Karpas-422 (cell line): ENCODE data around the gene LAMA5. TPM values are rescaled to one million over a fixed set of nuclear protein-coding genes. Genes with fewer than 3 reads are reported as not detected.

ENCODE experiments used
- DNase-seq: peaks from one replicate; pipeline ENCODE4 v3.0.0-alpha.2; 2015
- H2AFZ ChIP-seq: fragments of 200-600 bp; sonication (generic); 2 replicates; pipeline ENCODE4 v1.6.1; 2014; ENCODE audit warnings: antibody characterized with exemption, low read length, mixed read lengths
- H3K27ac ChIP-seq: fragments of 200-600 bp; sonication (generic); 2 replicates; pipeline ENCODE4 v1.5.1; 2014; ENCODE audit warnings: mild to moderate bottlenecking, low read length, moderate library complexity
- H3K27me3 ChIP-seq: fragments of 200-600 bp; sonication (generic); 2 replicates; pipeline ENCODE4 v1.6.1; 2014; ENCODE audit warnings: low read length, mixed read lengths
- H3K36me3 ChIP-seq: fragments of 200-600 bp; sonication (generic); 2 replicates; pipeline ENCODE4 v1.6.1; 2014; ENCODE audit warnings: low read length, mixed read lengths; ENCODE audit not compliant: insufficient read depth
- H3K4me1 ChIP-seq: fragments of 200-600 bp; sonication (generic); 2 replicates; pipeline ENCODE4 v1.6.1; 2014; ENCODE audit warnings: mild to moderate bottlenecking, low read length, mixed read lengths
- H3K4me2 ChIP-seq: fragments of 200-600 bp; sonication (generic); 2 replicates; pipeline ENCODE4 v1.6.1; 2014; ENCODE audit warnings: low read length, low read depth, mild to moderate bottlenecking; ENCODE audit not compliant: poor library complexity, severe bottlenecking
- H3K4me3 ChIP-seq: fragments of 200-600 bp; sonication (generic); 2 replicates; pipeline ENCODE4 v1.5.1; 2014; ENCODE audit warnings: mild to moderate bottlenecking, antibody characterized with exemption, low read length, mixed read lengths
- H3K79me2 ChIP-seq: fragments of 200-600 bp; sonication (generic); 2 replicates; pipeline ENCODE4 v1.6.1; 2014; ENCODE audit warnings: mild to moderate bottlenecking, low read length, mixed read lengths
- H3K9ac ChIP-seq: fragments of 200-600 bp; sonication (generic); 2 replicates; pipeline ENCODE4 v1.6.0; 2014; ENCODE audit warnings: low read length
- H3K9me2 ChIP-seq: fragments of 200-600 bp; sonication (generic), shearing (Covaris generic); replicated peaks from 2 replicates; pipeline ENCODE4 v1.6.0; 2014; ENCODE audit warnings: mild to moderate bottlenecking, low read length, moderate library complexity; ENCODE audit not compliant: insufficient read depth
- H3K9me3 ChIP-seq: fragments of 300-700, 200-600 bp; sonication (generic); 2 replicates; pipeline ENCODE4 v1.6.1; 2014; ENCODE audit warnings: low read length, mixed read lengths
- H4K20me1 ChIP-seq: fragments of 200-600 bp; sonication (generic); 2 replicates; pipeline ENCODE4 v1.6.1; 2014; ENCODE audit warnings: mild to moderate bottlenecking, antibody characterized with exemption, low read length, low read depth; ENCODE audit not compliant: insufficient read depth
- total RNA-seq: library from RNA; depleted of rRNA; stranded (reverse); fragments of >200 nt; shearing (Covaris generic); gene quantifications from 2 replicates; pipeline ENCODE4 v1.2.3, GENCODE V29; 2014; ENCODE audit warnings: low replicate concordance; rRNA removed

Gene LAMA5, protein sequence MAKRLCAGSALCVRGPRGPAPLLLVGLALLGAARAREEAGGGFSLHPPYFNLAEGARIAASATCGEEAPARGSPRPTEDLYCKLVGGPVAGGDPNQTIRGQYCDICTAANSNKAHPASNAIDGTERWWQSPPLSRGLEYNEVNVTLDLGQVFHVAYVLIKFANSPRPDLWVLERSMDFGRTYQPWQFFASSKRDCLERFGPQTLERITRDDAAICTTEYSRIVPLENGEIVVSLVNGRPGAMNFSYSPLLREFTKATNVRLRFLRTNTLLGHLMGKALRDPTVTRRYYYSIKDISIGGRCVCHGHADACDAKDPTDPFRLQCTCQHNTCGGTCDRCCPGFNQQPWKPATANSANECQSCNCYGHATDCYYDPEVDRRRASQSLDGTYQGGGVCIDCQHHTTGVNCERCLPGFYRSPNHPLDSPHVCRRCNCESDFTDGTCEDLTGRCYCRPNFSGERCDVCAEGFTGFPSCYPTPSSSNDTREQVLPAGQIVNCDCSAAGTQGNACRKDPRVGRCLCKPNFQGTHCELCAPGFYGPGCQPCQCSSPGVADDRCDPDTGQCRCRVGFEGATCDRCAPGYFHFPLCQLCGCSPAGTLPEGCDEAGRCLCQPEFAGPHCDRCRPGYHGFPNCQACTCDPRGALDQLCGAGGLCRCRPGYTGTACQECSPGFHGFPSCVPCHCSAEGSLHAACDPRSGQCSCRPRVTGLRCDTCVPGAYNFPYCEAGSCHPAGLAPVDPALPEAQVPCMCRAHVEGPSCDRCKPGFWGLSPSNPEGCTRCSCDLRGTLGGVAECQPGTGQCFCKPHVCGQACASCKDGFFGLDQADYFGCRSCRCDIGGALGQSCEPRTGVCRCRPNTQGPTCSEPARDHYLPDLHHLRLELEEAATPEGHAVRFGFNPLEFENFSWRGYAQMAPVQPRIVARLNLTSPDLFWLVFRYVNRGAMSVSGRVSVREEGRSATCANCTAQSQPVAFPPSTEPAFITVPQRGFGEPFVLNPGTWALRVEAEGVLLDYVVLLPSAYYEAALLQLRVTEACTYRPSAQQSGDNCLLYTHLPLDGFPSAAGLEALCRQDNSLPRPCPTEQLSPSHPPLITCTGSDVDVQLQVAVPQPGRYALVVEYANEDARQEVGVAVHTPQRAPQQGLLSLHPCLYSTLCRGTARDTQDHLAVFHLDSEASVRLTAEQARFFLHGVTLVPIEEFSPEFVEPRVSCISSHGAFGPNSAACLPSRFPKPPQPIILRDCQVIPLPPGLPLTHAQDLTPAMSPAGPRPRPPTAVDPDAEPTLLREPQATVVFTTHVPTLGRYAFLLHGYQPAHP (N-terminal part only)
- 3.2 and 17.5 TPM in 2 replicates for total RNA-seq

DNA sequence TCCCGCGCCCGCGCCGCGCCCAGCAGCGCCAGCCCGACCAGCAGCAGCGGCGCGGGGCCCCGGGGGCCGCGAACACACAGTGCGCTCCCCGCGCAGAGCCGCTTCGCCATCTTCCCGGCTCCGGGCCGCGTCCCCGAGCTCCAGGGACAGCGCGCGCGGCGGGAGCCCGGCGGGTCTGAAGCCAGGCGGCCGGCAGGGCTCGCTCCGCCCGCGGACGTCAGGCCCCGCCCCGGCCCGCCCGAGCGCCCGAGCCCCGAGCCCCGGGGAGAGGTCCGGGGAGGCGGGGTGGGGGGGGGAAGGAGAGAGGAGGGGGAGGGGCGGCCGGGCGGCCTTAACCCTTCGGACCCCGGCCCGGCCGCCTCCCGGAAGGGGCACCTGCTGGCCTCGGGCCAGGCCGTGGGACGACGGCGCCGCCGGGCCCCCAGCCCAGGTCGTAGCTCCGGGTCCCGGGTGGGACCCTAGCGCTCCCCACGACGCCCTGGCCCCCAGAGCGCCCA lies at the start of gene LAMA5:
Gene LAMA5, minus strand, starts transcription at position 177 of the 497 bp plus-strand sequence. Its CDS starts 67 bp downstream, at position 110.
- Histone ChIP-seq H3K4me2 (peak within 1 kb of the TSS; percentile 81), H4K20me1 (peaks cover 25% of the 10 kb centered on the region; the same call in 1 of the 2 replicates), H2AFZ (peak within 1 kb of the TSS; percentile 48; the same call in 1 of the 2 replicates), H3K79me2 (no peaks in the 10 kb centered on the region), H3K4me1 (peaks cover 26% of the 10 kb centered on the region), H3K27ac (no peak within 1 kb of the TSS), H3K27me3 (no peaks in the 10 kb centered on the region), H3K9me3 (no peaks in the 10 kb centered on the region), H3K36me3 (no peaks in the 10 kb centered on the region), H3K9ac (peak within 1 kb of the TSS; percentile 69), H3K9me2 (no peaks in the 10 kb centered on the region), H3K4me3 (peak within 1 kb of the TSS; percentile 69)
- peak; percentile 70 for DNase-seq

GRCh38 chr20:62415354-62416111 lies 48.4 kb upstream of the LAMA5 start:
- no peak overlapping the region for H3K4me3 ChIP-seq
- H3K4me1 ChIP-seq = no peaks in the 10 kb centered on the region; the same call in 1 of the 2 replicates
- no peaks in the 10 kb centered on the region for H3K9me2 ChIP-seq
- DNase-seq = no peak
- H3K27me3 ChIP-seq = no peaks in the 10 kb centered on the region
- no peak overlapping the region for H3K27ac ChIP-seq
- no peak overlapping the region for H3K4me2 ChIP-seq
- no peak overlapping the region for H2AFZ ChIP-seq
- no peak overlapping the region for H3K9ac ChIP-seq
- 0 out of 2 replicates have a peak, but pooled peaks cover under 1% of the 10 kb centered on the region for H4K20me1 ChIP-seq
- H3K36me3 ChIP-seq = no peaks in the 10 kb centered on the region
- no peaks in the 10 kb centered on the region for H3K79me2 ChIP-seq
- H3K9me3 ChIP-seq = no peaks in the 10 kb centered on the region

DNA sequence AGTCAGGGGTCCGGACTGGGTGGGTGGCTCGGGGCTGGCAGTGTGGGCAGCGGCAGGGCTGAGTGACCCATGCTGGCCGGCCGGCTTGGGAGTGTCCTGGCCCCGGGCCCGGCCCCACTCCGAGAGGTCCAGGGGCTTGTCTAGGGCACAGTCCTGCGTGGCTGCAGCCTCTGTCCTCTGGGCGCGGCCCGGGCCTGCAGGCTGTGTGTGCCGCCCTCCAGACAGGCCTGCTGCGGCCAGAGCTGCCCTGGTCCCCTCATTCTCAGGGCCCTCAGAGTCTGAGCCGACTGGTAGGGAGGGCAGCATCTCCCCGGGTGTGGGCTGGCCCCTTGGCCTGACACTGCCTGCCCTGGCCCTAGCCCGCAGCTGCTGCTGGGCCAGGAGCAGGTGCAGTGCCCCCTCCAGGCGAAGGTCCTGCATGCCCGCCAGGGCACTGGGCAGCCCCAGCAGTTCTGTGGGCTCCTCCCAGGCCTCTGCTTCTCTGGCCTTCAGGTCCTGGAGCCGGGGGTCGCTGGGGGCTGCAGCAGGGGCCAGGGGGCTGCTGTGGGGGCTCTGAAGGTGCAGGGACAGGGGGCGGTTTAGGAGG lies 46.9 kb upstream of the LAMA5 start:
- H3K9me3 ChIP-seq = no peaks in the 10 kb centered on the region
- H3K9me2 ChIP-seq = no peaks in the 10 kb centered on the region
- 0 out of 2 replicates have a peak, but pooled peaks cover 3% of the 10 kb centered on the region for H4K20me1 ChIP-seq
- H3K36me3 ChIP-seq = no peaks in the 10 kb centered on the region
- H2AFZ ChIP-seq = no peak overlapping the region
- no peak overlapping the region for H3K4me2 ChIP-seq
- H3K4me1 ChIP-seq = peaks cover 9% of the 10 kb centered on the region; the same call in 1 of the 2 replicates
- no peak overlapping the region for H3K27ac ChIP-seq
- no peak for DNase-seq
- no peaks in the 10 kb centered on the region for H3K27me3 ChIP-seq
- no peak overlapping the region for H3K9ac ChIP-seq
- no peaks in the 10 kb centered on the region for H3K79me2 ChIP-seq
- H3K4me3 ChIP-seq = no peak overlapping the region

GRCh38 chr20:62413025-62413570 lies 46.0 kb upstream of the LAMA5 start:
- no peak overlapping the region for H2AFZ ChIP-seq
- H3K4me1 ChIP-seq = peaks cover 9% of the 10 kb centered on the region; the same call in 1 of the 2 replicates
- H3K27me3 ChIP-seq = no peaks in the 10 kb centered on the region
- no peaks in the 10 kb centered on the region for H3K36me3 ChIP-seq
- 0 out of 2 replicates have a peak, but pooled peaks cover 3% of the 10 kb centered on the region for H4K20me1 ChIP-seq
- DNase-seq = no peak
- no peaks in the 10 kb centered on the region for H3K79me2 ChIP-seq
- no peaks in the 10 kb centered on the region for H3K9me2 ChIP-seq
- H3K9ac ChIP-seq = no peak overlapping the region
- H3K9me3 ChIP-seq = no peaks in the 10 kb centered on the region
- H3K4me3 ChIP-seq = no peak overlapping the region
- no peak overlapping the region for H3K4me2 ChIP-seq
- no peak overlapping the region for H3K27ac ChIP-seq

DNA sequence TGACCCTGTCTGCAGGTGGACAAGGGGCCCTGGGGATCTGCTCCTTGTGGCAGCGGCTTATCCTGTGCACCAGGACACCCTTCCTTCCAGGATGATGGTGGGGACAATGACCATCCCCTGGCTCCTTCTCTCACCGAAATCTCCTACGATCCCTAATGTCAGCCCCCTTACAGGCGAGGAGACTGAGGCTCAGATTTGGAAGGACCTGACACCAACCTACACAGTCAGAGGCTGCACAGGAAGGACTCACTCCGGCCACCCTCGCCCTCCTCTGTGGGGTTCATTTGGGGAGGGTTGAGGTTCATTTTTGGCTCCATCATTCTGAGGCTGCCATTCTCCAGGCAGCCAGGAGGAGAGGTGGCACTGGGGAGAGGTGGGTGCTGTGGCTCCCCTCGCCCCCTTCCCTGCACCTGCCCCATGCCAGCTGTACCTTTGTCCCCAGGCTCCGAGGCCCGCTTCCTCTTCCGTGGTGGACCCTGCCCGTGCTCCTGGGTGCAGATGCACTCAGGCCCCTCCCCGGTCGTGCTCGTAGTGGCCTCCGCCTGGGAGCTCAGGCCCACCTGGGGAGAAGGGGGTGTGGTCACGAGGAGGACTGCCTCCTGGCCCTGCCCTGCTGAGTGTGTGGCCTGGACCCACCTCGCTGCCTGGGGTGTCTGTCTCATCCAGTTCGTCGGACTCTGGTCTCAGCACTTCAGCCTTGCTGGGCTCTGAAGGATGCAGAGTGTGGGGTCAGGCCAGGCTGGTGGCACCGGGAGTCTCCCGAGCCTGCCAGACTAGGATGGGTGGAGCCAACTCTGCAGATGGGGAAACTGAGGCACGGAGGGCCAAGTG lies 45.3 kb upstream of the LAMA5 start:
- Histone ChIP-seq H4K20me1 (0 out of 2 replicates have a peak, but pooled peaks cover 3% of the 10 kb centered on the region), H3K4me2 (no peak overlapping the region), H3K36me3 (no peaks in the 10 kb centered on the region), H3K27ac (no peak overlapping the region), H3K9ac (no peak overlapping the region), H3K79me2 (no peaks in the 10 kb centered on the region), H3K9me2 (no peaks in the 10 kb centered on the region), H2AFZ (no peak overlapping the region), H3K27me3 (no peaks in the 10 kb centered on the region), H3K4me1 (peaks cover 16% of the 10 kb centered on the region), H3K4me3 (no peak overlapping the region), H3K9me3 (no peaks in the 10 kb centered on the region)
- DNase-seq = no peak

DNA sequence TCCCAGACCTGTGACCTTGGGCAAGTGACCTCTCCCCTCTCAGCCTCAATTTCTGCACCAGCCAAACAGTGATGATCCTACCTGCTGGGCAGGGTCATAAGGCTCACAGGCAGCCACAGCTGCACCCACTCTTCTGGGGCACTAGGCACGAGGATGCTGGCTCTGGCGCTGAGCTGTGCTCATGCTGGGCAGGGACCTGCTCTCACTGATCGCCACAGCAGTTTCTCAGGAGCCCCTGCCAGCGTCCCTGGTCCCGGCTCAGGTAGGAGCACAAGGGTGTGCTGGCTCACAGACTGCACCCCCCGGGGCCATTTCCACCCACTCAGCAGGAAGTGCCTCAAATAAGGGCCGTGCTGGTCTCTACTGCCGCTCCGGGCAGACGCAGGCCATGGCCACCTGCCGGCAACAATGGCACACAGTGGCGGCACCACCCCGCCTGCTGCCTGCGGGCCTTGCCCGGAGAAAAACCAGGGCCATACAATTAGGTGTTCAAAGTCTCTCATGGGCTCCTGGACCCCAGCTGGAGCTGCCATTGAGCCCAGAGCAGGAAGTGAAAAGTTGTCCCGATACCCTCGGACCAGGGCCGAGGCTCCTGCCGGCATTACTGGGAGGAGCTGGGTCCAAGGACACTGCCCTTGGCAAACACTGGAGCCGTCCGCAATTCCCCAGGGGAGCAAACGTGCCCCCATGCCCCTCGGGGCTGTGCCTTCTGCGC lies 44.5 kb upstream of the LAMA5 start:
- H3K27me3 ChIP-seq = no peaks in the 10 kb centered on the region
- no peak for DNase-seq
- no peak overlapping the region for H3K9ac ChIP-seq
- H3K4me3 ChIP-seq = no peak overlapping the region
- peaks cover 1% of the 10 kb centered on the region for H3K79me2 ChIP-seq
- no peaks in the 10 kb centered on the region for H3K9me2 ChIP-seq
- H4K20me1 ChIP-seq = 0 out of 2 replicates have a peak, but pooled peaks cover 3% of the 10 kb centered on the region
- no peaks in the 10 kb centered on the region for H3K9me3 ChIP-seq
- no peaks in the 10 kb centered on the region for H3K36me3 ChIP-seq
- no peak overlapping the region for H2AFZ ChIP-seq
- H3K4me2 ChIP-seq = no peak overlapping the region
- no peak overlapping the region for H3K27ac ChIP-seq
- peaks cover 17% of the 10 kb centered on the region for H3K4me1 ChIP-seq
